ENCODE measurements around the gene DDIT4L. TPM values are rescaled to one million over a fixed set of nuclear protein-coding genes. Genes with fewer than 3 reads are reported as not detected.

The DDIT4L gene
- total RNA-seq, 3 donors from 2014 or later (not counting 1 experiment from before 2014, with no cell fraction given) = not detected

DNA sequence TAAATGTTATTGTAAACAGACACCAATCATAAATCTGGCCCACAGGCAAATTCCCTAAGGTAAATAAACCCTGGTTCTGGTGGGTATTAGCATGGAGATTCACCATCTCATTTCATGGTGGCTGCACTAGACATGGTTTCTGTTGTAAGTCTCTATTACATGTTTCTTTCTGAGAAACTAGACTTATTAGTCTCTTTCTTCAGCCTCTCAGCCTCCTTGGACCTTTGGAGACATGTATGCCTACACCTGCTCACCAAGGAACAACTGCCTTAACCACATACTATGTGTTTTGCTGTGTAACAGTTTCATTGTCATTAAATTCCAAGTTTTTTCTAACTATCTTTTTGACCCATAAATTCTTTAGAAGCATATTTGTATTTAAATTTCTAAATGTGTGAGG lies 13.1 kb downstream of the DDIT4L start:
- no peak overlapping the region for H3K27ac ChIP-seq (ENCODE audit: low read length)
- H3K9me3 Mint-ChIP-seq = no peaks in the 10 kb centered on the region
- intact Hi-C loops (cut with micrococcal nuclease) = no loop called here
- no peak for ATAC-seq
- TF ChIP-seq, protein P1, sequence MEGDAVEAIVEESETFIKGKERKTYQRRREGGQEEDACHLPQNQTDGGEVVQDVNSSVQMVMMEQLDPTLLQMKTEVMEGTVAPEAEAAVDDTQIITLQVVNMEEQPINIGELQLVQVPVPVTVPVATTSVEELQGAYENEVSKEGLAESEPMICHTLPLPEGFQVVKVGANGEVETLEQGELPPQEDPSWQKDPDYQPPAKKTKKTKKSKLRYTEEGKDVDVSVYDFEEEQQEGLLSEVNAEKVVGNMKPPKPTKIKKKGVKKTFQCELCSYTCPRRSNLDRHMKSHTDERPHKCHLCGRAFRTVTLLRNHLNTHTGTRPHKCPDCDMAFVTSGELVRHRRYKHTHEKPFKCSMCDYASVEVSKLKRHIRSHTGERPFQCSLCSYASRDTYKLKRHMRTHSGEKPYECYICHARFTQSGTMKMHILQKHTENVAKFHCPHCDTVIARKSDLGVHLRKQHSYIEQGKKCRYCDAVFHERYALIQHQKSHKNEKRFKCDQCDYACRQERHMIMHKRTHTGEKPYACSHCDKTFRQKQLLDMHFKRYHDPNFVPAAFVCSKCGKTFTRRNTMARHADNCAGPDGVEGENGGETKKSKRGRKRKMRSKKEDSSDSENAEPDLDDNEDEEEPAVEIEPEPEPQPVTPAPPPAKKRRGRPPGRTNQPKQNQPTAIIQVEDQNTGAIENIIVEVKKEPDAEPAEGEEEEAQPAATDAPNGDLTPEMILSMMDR (IDR thresholded peaks at IDR 0.05) = no peak
- DNase-seq = no peak
- H3K36me3 ChIP-seq (ENCODE audit: control insufficient read depth, insufficient read depth, low read length) = no peaks in the 10 kb centered on the region
- no peaks in the 10 kb centered on the region for H3K4me1 Mint-ChIP-seq
- no peak overlapping the region for H3K4me3 ChIP-seq (ENCODE audit: low read length)
- H3K27ac Mint-ChIP-seq = no peak overlapping the region
- no peaks in the 10 kb centered on the region for H3K9me3 ChIP-seq (ENCODE audit: control insufficient read depth, insufficient read depth, low read length)
- H3K4me3 Mint-ChIP-seq = no peak overlapping the region
- H3K4me1 ChIP-seq (ENCODE audit: control insufficient read depth, insufficient read depth, low read length) = no peaks in the 10 kb centered on the region
- H3K27me3 Mint-ChIP-seq (ENCODE audit: low read depth in 2 of 2) = no peaks in the 10 kb centered on the region
- no peaks in the 10 kb centered on the region for H3K36me3 Mint-ChIP-seq
- H3K27me3 ChIP-seq (ENCODE audit: control insufficient read depth, insufficient read depth, low read length) = no peaks in the 10 kb centered on the region

DNA sequence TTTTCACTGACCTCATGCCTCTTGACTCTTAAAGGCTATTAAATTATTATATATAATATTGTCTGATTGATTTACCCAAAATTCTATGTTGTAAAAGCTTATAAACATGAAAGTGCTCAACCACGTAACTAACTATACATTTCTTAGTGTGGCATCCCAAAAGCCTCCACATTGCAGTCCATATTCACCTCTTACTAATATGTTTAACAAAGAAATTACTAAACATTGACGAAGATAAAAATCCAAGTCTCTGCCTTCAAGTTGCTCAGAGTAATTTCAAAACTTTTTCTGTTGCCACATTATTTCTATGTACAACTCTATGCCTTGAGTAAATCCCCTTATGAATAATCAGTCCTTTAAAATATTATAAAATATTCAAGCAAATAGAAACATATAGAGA lies 14.4 kb downstream of the DDIT4L start:
- TF ChIP-seq, protein P1 (IDR thresholded peaks at IDR 0.05) = no peak
- DNase-seq (no peak), ATAC-seq (no peak)
- WGBS (ENCODE audit: insufficient coverage) = 96% methylated on average over 2 of the region's 2 CpGs
- Mint-ChIP-seq H3K9me3 (no peaks in the 10 kb centered on the region), H3K36me3 (no peaks in the 10 kb centered on the region), H3K4me3 (no peak overlapping the region), H3K27ac (no peak overlapping the region), H3K27me3 (ENCODE audit: low read depth in 2 of 2) (no peaks in the 10 kb centered on the region), H3K4me1 (no peaks in the 10 kb centered on the region)
- H3K4me1 ChIP-seq (ENCODE audit: control insufficient read depth, insufficient read depth, low read length) = no peaks in the 10 kb centered on the region
- H3K27ac ChIP-seq (ENCODE audit: low read length) = no peak overlapping the region
- H3K9me3 ChIP-seq (ENCODE audit: control insufficient read depth, insufficient read depth, low read length) = no peaks in the 10 kb centered on the region
- intact Hi-C loops (cut with micrococcal nuclease) = no loop called here
- H3K4me3 ChIP-seq (ENCODE audit: low read length) = no peak overlapping the region
- H3K27me3 ChIP-seq (ENCODE audit: control insufficient read depth, insufficient read depth, low read length) = no peaks in the 10 kb centered on the region
- no peaks in the 10 kb centered on the region for H3K36me3 ChIP-seq (ENCODE audit: control insufficient read depth, insufficient read depth, low read length)

DNA sequence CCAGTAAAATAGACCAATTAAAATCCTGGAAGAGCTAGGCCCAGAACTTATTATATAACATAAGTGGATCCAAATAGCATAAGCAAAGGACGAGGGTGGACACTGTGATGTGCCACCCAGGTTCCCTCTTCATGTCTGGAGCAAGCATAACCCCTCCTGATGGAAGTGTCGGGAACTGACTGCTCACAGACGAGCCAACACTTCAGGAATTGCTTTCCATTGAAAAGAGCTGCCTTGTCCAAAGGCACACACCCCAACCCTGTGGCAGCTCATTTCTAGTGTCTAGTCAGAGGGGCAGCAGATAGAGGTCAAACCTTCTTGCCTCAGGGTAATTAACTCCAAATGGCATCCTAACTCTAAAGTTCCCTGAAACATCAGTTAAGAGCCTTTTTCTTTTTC lies 15.3 kb downstream of the DDIT4L start:
- Mint-ChIP-seq H3K4me1 (no peaks in the 10 kb centered on the region), H3K36me3 (no peaks in the 10 kb centered on the region), H3K27me3 (ENCODE audit: low read depth in 2 of 2) (no peaks in the 10 kb centered on the region), H3K27ac (no peak overlapping the region), H3K4me3 (no peak overlapping the region), H3K9me3 (no peaks in the 10 kb centered on the region)
- no peak overlapping the region for H3K4me3 ChIP-seq (ENCODE audit: low read length)
- H3K27me3 ChIP-seq (ENCODE audit: control insufficient read depth, insufficient read depth, low read length) = no peaks in the 10 kb centered on the region
- 98% methylated on average over 3 of the region's 3 CpGs for WGBS (ENCODE audit: insufficient coverage)
- H3K36me3 ChIP-seq (ENCODE audit: control insufficient read depth, insufficient read depth, low read length) = no peaks in the 10 kb centered on the region
- H3K4me1 ChIP-seq (ENCODE audit: control insufficient read depth, insufficient read depth, low read length) = no peaks in the 10 kb centered on the region
- intact Hi-C loops (cut with micrococcal nuclease) = no loop called here
- no peak overlapping the region for H3K27ac ChIP-seq (ENCODE audit: low read length)
- no peaks in the 10 kb centered on the region for H3K9me3 ChIP-seq (ENCODE audit: control insufficient read depth, insufficient read depth, low read length)
- no peak for ATAC-seq
- no peak for DNase-seq
- TF ChIP-seq, protein P1 (IDR thresholded peaks at IDR 0.05) = no peak

DNA sequence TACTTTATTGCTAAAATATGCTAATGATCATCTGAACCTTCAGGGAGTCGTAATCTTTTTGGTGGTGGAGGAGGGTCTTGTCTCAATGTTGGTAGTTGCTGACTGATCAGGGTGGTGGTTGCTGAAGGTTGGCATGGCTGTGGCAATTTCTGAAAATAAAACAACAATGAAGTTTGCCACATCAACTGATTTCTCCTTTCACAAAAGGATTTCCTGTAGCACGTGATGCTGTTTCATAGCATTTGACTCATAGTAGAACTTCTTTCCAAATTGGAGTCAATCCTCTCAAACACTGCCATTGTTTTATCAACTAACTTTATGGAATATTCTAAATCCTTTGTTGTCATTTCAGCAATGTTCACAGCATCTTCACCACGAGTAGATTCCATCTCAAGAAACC lies 19.3 kb downstream of the DDIT4L start:
- no peaks in the 10 kb centered on the region for H3K9me3 Mint-ChIP-seq
- WGBS (ENCODE audit: insufficient coverage) = 48% methylated on average over 2 of the region's 3 CpGs

More for the DNA sequence above, 19.3 kb downstream of the DDIT4L start:
- Mint-ChIP-seq H3K4me1 (peaks cover 0 to 1% of the 10 kb centered on the region in 2 donors), H3K27me3 (ENCODE audit: low read depth in 2 of 2) (no peaks in the 10 kb centered on the region), H3K36me3 (no peaks in the 10 kb centered on the region), H3K4me3 (no peak overlapping the region), H3K27ac (no peak overlapping the region)
- no peaks in the 10 kb centered on the region for H3K27me3 ChIP-seq (ENCODE audit: control insufficient read depth, insufficient read depth, low read length)
- H3K27ac ChIP-seq (ENCODE audit: low read length) = no peak overlapping the region
- no peak overlapping the region for H3K4me3 ChIP-seq (ENCODE audit: low read length)
- DNase-seq (no peak), ATAC-seq (no peak)
- H3K36me3 ChIP-seq (ENCODE audit: control insufficient read depth, insufficient read depth, low read length) = no peaks in the 10 kb centered on the region
- TF ChIP-seq, protein P1 (IDR thresholded peaks at IDR 0.05) = no peak
- no peaks in the 10 kb centered on the region for H3K4me1 ChIP-seq (ENCODE audit: control insufficient read depth, insufficient read depth, low read length)
- intact Hi-C loops (cut with micrococcal nuclease) = no loop called here
- no peaks in the 10 kb centered on the region for H3K9me3 ChIP-seq (ENCODE audit: control insufficient read depth, insufficient read depth, low read length)
